Measurements from ENCODE around the gene PDLIM1.

Gene PDLIM1

DNA sequence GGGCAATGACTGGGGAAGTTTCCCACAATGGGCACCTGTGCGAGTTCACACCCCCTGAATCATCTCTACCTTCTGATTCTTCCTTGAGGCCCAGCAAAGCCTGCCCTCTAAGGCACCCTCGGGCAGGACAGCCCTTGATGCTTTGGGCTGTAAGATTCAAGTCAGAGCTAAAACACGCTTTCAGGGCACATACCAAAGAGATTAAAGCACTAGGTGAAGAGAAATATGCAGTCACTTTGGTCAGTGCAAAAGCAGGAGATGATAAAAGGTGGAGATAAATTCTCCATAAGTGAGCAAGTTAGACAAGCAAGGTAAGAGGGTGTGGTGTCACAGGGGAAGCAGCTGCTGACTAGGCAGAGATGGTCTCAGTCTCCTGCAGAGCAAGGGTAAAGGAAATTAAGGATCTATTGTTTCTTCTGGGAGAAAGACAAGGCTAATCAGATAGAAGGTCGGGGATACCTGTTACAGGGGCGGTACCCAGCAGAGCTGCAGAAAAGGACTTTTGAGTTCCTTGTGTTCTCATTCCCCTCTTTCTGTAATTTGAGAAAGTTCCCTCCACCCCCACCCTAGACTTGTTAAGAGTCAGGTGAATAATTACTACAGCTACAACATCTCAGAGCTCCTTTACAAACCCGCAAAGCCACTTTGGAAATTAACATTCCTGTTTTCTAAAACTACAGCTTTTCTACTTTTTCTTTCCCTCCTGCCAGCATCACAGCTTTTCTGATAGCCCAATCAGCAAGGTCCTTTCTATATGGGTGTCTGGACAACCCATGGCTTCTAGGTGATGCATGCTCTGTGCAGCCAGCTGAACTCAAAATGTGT lies 26.4 kb downstream of the PDLIM1 start:
- no peak for DNase-seq (ENCODE audit: low spot score)
- TF ChIP-seq, protein P1, sequence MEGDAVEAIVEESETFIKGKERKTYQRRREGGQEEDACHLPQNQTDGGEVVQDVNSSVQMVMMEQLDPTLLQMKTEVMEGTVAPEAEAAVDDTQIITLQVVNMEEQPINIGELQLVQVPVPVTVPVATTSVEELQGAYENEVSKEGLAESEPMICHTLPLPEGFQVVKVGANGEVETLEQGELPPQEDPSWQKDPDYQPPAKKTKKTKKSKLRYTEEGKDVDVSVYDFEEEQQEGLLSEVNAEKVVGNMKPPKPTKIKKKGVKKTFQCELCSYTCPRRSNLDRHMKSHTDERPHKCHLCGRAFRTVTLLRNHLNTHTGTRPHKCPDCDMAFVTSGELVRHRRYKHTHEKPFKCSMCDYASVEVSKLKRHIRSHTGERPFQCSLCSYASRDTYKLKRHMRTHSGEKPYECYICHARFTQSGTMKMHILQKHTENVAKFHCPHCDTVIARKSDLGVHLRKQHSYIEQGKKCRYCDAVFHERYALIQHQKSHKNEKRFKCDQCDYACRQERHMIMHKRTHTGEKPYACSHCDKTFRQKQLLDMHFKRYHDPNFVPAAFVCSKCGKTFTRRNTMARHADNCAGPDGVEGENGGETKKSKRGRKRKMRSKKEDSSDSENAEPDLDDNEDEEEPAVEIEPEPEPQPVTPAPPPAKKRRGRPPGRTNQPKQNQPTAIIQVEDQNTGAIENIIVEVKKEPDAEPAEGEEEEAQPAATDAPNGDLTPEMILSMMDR (IDR thresholded peaks at IDR 0.05; ENCODE audit: extremely low read depth, missing control alignments): no peak

DNA sequence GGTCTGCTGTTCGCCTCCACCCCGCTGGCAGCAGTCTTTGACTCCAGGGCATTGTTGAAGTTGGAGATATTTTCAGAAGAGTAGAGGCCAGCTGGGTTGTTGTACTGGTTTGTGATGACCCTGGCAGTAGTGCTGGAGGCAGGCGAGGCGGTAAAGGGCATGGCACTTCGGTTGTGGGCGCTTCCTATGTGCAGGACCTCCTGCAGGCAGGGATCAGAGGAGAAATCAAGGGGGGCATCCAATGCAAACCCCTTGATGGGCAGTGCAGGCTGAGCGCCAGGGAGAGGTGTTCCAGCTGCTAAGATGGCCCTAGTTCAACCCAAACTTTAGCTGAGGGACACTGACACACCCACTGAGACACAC lies 27.0 kb downstream of the PDLIM1 start:
- TF ChIP-seq, protein P1 (IDR thresholded peaks at IDR 0.05; ENCODE audit: extremely low read depth, missing control alignments): no peak
- DNase-seq (ENCODE audit: low spot score): no peak

DNA sequence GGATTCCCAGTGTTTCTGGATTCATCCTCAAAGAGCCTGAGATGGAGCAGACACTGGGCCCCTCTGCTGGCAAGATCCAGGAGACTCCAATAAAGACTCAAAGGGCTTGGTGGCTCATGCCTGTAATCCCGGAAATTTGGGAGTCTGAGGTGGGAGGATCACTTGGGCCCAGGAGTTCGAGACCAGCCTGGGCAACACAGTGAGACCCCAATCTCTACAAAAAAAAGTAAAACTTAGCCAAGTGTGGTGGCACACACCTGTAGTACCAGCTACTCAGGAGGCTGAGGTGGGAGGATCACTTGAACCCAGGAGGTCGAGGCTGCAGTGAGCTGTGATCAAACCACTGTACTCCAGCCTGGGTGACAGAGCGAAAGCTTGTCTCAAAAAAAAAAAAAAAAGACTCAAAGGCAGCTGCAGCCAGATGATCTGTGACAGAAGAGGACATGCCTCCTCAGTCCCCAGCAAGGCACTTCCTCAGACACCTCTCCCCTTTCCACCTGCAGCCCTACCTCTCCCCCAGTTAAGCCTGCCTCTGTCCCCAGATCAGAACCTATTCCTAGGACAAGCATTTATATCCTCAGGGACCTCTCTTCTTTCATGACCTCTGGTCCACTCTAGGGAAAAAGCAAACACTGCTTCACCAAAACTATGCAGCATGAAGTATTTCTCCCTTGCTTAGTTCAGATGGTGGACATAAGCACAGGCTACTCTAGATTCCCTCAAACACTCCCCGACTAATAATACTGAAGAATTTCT lies 27.9 kb downstream of the PDLIM1 start:
- DNase-seq (ENCODE audit: low spot score): no peak
- TF ChIP-seq, protein P1 (IDR thresholded peaks at IDR 0.05; ENCODE audit: extremely low read depth, missing control alignments): no peak

DNA sequence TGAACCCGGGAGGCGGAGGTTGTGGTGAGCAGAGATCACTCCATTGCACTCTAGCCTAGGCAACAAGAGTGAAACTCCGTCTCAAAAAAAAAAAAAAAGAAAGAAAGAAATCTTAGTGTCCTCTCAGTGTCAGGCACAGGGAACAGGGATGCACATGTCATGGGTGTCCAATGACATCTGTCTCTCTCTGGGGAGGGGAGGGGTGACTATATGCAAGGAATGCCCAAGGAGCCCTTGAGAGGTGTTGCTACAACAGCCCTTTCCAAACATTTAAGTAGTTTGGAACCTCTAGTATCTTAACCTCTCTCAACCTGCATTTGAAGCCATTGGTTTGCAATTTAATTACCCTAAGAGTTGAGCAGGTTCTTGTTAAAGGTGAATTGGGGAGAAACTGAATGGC lies 28.9 kb downstream of the PDLIM1 start:
- TF ChIP-seq, protein P1 (IDR thresholded peaks at IDR 0.05; ENCODE audit: extremely low read depth, missing control alignments): no peak
- no peak for DNase-seq (ENCODE audit: low spot score)

DNA sequence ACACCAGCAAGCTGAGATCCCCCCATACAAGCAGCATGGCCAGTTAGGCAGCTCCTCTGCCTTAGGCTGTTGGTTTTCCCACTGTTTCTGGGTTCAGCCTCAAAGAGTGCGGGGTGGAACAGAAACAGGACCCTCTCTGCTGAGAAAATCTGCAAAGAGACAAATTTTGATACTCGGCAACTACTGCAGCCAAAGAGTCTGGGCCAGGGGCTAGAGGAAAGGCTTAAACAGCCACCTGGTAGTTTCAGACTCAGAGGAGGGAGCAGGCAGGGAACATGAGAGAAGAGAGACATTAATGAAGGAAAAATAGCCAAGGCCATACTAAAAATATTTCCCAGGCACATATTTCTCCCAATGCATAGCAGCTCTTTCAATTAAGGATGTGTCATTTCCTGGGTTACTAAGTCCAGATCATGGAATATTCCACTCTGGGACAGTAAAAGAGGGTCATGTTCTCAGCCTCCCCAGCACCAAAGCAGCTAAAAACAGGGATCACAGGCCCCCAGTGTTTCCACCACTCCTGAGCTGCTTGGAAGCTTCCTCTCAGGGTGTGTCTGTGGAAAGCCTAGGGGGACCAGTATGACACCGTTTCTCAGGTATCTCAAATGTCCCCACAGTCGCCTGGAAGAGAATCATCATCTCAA lies 29.8 kb downstream of the PDLIM1 start:
- TF ChIP-seq, protein P1 (IDR thresholded peaks at IDR 0.05; ENCODE audit: extremely low read depth, missing control alignments): no peak
- DNase-seq (ENCODE audit: low spot score): no peak

DNA sequence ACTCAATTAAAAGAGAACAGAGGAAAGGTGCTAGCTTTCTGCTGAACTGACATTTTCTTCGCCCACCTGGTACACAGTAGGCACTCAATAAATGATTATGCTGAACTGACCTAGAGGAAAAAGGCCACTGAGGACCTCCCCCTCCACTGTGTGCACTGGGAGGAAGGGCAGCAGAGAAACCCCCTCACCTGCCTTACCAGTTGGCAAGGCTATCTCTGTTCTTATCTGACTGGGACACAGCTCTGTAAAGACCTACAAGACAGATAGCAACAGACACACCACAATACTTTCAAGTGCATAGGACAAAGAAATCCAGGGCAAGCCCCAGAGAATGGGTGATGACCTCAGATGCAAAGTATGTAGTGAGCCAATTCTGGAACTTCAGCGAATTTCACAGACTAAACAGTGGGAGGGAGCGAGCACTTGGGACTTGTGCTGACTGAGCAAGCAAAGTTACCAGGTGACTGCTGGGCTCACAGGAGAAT lies 30.4 kb downstream of the PDLIM1 start:
- no peak for DNase-seq (ENCODE audit: low spot score)

More for the DNA sequence above, 30.4 kb downstream of the PDLIM1 start:
- TF ChIP-seq, protein P1 (IDR thresholded peaks at IDR 0.05; ENCODE audit: extremely low read depth, missing control alignments): no peak

All from GM20000 (cell line).